T-helper 17 cell (primary cell): ENCODE data around the gene JPH2. TPM values are rescaled to one million over a fixed set of nuclear protein-coding genes. Genes with fewer than 3 reads are reported as not detected.
"Not testable (repeated sequence)": the region's sequence is repeated elsewhere in the genome, so short reads cannot be mapped to it uniquely, and the experiment has no call there.

ENCODE experiments used
- ATAC-seq: fragments of 150-1000 bp; cut with Tn5 transposase; 2 replicates; pipeline ENCODE4 v1.10.0; 2021; ENCODE audit warnings: mild to moderate bottlenecking, moderate library complexity
- DNase-seq, 3 donors: peaks; one replicate each; pipeline versions ENCODE4 v3.0.0 to v3.0.0-alpha.2; 2020 to 2021
- H3K9me3 ChIP-seq: one replicate; pipeline ENCODE4 v1.7.0; 2013; ENCODE audit warnings: low read length, mild to moderate bottlenecking; ENCODE audit not compliant: control insufficient read depth, poor library complexity, severe bottlenecking
- H3K27ac Mint-ChIP-seq: one replicate; pipeline ENCODE4 v1.8.0; 2022; ENCODE audit warnings: mild to moderate bottlenecking, moderate library complexity, mixed read lengths
- H3K27me3 Mint-ChIP-seq: one replicate; pipeline ENCODE4 v1.8.0; 2022; ENCODE audit warnings: mixed read lengths
- H3K36me3 Mint-ChIP-seq: one replicate; pipeline ENCODE4 v1.8.0; 2022; ENCODE audit warnings: low read depth, mixed read lengths
- H3K4me1 Mint-ChIP-seq: one replicate; pipeline ENCODE4 v1.8.0; 2022; ENCODE audit warnings: mild to moderate bottlenecking, mixed read lengths
- H3K4me3 Mint-ChIP-seq: one replicate; pipeline ENCODE4 v1.8.0; 2022; ENCODE audit warnings: mild to moderate bottlenecking, moderate library complexity, mixed read lengths
- total RNA-seq, 4 donors: library from RNA in 2 of 4; stranded (reverse) in 2 of 4; gene quantifications; one replicate each; pipeline ENCODE4 v1.2.3 and lab custom pipeline; 2022 to 2026

The JPH2 gene
- total RNA-seq (not detected), total RNA-seq (lab: John Stamatoyannopoulos, UW) (0 reads per million in 2 donors)

GRCh38 chr20:44187054-44187771, at the start of gene JPH2:
JPH2 (minus strand) TSS chr20:44187188; CDS start chr20:44186705, 483 bp downstream.
- H3K9me3 ChIP-seq = no peaks in the 10 kb centered on the region
- ATAC-seq = peak; percentile 25
- Mint-ChIP-seq H3K36me3 (peaks cover 16% of the 10 kb centered on the region), H3K27me3 (peaks cover 72% of the 10 kb centered on the region), H3K4me3 (no peak within 1 kb of the TSS), H3K27ac (peak within 1 kb of the TSS; percentile 47), H3K4me1 (peaks cover 12% of the 10 kb centered on the region)
- DNase-seq = no peak

- no peak for DNase-seq
- no peaks in the 10 kb centered on the region for H3K27me3 Mint-ChIP-seq
- ATAC-seq = no peak
- H3K4me3 Mint-ChIP-seq = no peak overlapping the region
- peaks cover 4% of the 10 kb centered on the region for H3K36me3 Mint-ChIP-seq
- H3K4me1 Mint-ChIP-seq = peaks cover 3% of the 10 kb centered on the region
- H3K9me3 ChIP-seq = no peaks in the 10 kb centered on the region
- no peak overlapping the region for H3K27ac Mint-ChIP-seq
Observed at GRCh38 chr20:44235702-44236101, 48.7 kb upstream of the JPH2 start.

GRCh38 chr20:44234566-44235317, 47.8 kb upstream of the JPH2 start:
- Mint-ChIP-seq H3K36me3 (peaks cover 2% of the 10 kb centered on the region), H3K4me3 (no peak overlapping the region), H3K27ac (no peak overlapping the region), H3K27me3 (no peaks in the 10 kb centered on the region), H3K4me1 (peaks cover 3% of the 10 kb centered on the region)
- ATAC-seq (no peak), DNase-seq (no peak)
- no peaks in the 10 kb centered on the region for H3K9me3 ChIP-seq

- no peak for ATAC-seq
- H3K9me3 ChIP-seq = no peaks in the 10 kb centered on the region
- Mint-ChIP-seq H3K27ac (no peak overlapping the region), H3K4me1 (peaks cover 3% of the 10 kb centered on the region), H3K4me3 (no peak overlapping the region), H3K36me3 (peaks cover 2% of the 10 kb centered on the region), H3K27me3 (no peaks in the 10 kb centered on the region)
- no peak for DNase-seq
Observed at GRCh38 chr20:44233436-44234016, 46.5 kb upstream of the JPH2 start.

- not testable (repeated sequence) for H3K27me3 Mint-ChIP-seq, H3K4me3 Mint-ChIP-seq
Observed at GRCh38 chr20:44232469-44232856, 45.5 kb upstream of the JPH2 start.

GRCh38 chr20:44231713-44232468, 44.9 kb upstream of the JPH2 start:
- no peak for DNase-seq
- peaks cover 2% of the 10 kb centered on the region for H3K36me3 Mint-ChIP-seq
- no peak for ATAC-seq
- H3K4me1 Mint-ChIP-seq = peaks cover 3% of the 10 kb centered on the region
- no peak overlapping the region for H3K4me3 Mint-ChIP-seq
- no peaks in the 10 kb centered on the region for H3K27me3 Mint-ChIP-seq
- no peak overlapping the region for H3K27ac Mint-ChIP-seq
- no peaks in the 10 kb centered on the region for H3K9me3 ChIP-seq

More at GRCh38 chr20:44232469-44232856, 45.5 kb upstream of the JPH2 start:
- H3K9me3 ChIP-seq, H3K36me3 Mint-ChIP-seq, DNase-seq, H3K4me1 Mint-ChIP-seq, ATAC-seq, H3K27ac Mint-ChIP-seq: not testable (repeated sequence)

GRCh38 chr20:44231193-44231592, 44.2 kb upstream of the JPH2 start:
- Mint-ChIP-seq H3K27me3 (no peaks in the 10 kb centered on the region), H3K36me3 (peaks cover 2% of the 10 kb centered on the region), H3K27ac (no peak overlapping the region), H3K4me1 (peaks cover 3% of the 10 kb centered on the region), H3K4me3 (no peak overlapping the region)
- no peak for ATAC-seq
- H3K9me3 ChIP-seq = no peaks in the 10 kb centered on the region
- no peak for DNase-seq

GRCh38 chr20:44228465-44229258, 41.7 kb upstream of the JPH2 start:
- Mint-ChIP-seq H3K36me3 (peaks cover 2% of the 10 kb centered on the region), H3K4me3 (no peak overlapping the region), H3K4me1 (peaks cover 3% of the 10 kb centered on the region), H3K27ac (no peak overlapping the region), H3K27me3 (no peaks in the 10 kb centered on the region)
- ATAC-seq (no peak), DNase-seq (no peak)
- H3K9me3 ChIP-seq = no peaks in the 10 kb centered on the region

- no peaks in the 10 kb centered on the region for H3K9me3 ChIP-seq
- no peak for DNase-seq
- Mint-ChIP-seq H3K36me3 (peaks cover 2% of the 10 kb centered on the region), H3K27me3 (no peaks in the 10 kb centered on the region), H3K27ac (peak overlapping the region; percentile 63), H3K4me1 (peaks cover 12% of the 10 kb centered on the region), H3K4me3 (no peak overlapping the region)
- ATAC-seq = no peak
Observed at GRCh38 chr20:44224637-44225036, 37.6 kb upstream of the JPH2 start.

GRCh38 chr20:44223721-44224120, 36.7 kb upstream of the JPH2 start:
- Mint-ChIP-seq H3K4me3 (no peak overlapping the region), H3K27ac (peak overlapping the region; percentile 63), H3K27me3 (no peaks in the 10 kb centered on the region), H3K4me1 (peaks cover 21% of the 10 kb centered on the region), H3K36me3 (peaks cover 4% of the 10 kb centered on the region)
- no peak for ATAC-seq
- H3K9me3 ChIP-seq = no peaks in the 10 kb centered on the region
- DNase-seq = no peak

GRCh38 chr20:44222633-44223368, 35.8 kb upstream of the JPH2 start:
- no peak for DNase-seq
- no peaks in the 10 kb centered on the region for H3K9me3 ChIP-seq
- no peak overlapping the region for H3K4me3 Mint-ChIP-seq
- peaks cover 4% of the 10 kb centered on the region for H3K36me3 Mint-ChIP-seq
- H3K4me1 Mint-ChIP-seq = peaks cover 29% of the 10 kb centered on the region
- H3K27me3 Mint-ChIP-seq = no peaks in the 10 kb centered on the region
- H3K27ac Mint-ChIP-seq = peak overlapping the region; percentile 63
- no peak for ATAC-seq

- no peak for ATAC-seq
- no peak overlapping the region for H3K4me3 Mint-ChIP-seq
- no peaks in the 10 kb centered on the region for H3K9me3 ChIP-seq
- no peaks in the 10 kb centered on the region for H3K27me3 Mint-ChIP-seq
- peaks cover 35% of the 10 kb centered on the region for H3K4me1 Mint-ChIP-seq
- DNase-seq = no peak
- H3K27ac Mint-ChIP-seq = no peak overlapping the region
- peaks cover 4% of the 10 kb centered on the region for H3K36me3 Mint-ChIP-seq
Observed at GRCh38 chr20:44222027-44222426, 35.0 kb upstream of the JPH2 start.
